Prostate gland (tissue), 2 donors: ENCODE data around the gene SHC2.

ENCODE experiments used
- POLR2AphosphoS5 ChIP-seq: sonication (generic); formaldehyde crosslinking; IDR thresholded peaks from one replicate; pipeline ENCODE4 v1.6.1; 2017; ENCODE audit warnings: antibody characterized with exemption
- TF ChIP-seq, protein P1 (sequence below), 4 experiments: fragments of 200-600 bp in 2 of 4; fragments of 450-650 bp in 2 of 4; sonication (generic) in 2 of 4; IDR thresholded peaks; 1 replicate in 3 of 4; 2 replicates in 1 of 4; pipeline ENCODE4 v1.5.1; 2016 to 2019; ENCODE audit warnings: antibody characterized with exemption in 4 of 4, mild to moderate bottlenecking in 2 of 4, moderate library complexity in 2 of 4

DNA sequence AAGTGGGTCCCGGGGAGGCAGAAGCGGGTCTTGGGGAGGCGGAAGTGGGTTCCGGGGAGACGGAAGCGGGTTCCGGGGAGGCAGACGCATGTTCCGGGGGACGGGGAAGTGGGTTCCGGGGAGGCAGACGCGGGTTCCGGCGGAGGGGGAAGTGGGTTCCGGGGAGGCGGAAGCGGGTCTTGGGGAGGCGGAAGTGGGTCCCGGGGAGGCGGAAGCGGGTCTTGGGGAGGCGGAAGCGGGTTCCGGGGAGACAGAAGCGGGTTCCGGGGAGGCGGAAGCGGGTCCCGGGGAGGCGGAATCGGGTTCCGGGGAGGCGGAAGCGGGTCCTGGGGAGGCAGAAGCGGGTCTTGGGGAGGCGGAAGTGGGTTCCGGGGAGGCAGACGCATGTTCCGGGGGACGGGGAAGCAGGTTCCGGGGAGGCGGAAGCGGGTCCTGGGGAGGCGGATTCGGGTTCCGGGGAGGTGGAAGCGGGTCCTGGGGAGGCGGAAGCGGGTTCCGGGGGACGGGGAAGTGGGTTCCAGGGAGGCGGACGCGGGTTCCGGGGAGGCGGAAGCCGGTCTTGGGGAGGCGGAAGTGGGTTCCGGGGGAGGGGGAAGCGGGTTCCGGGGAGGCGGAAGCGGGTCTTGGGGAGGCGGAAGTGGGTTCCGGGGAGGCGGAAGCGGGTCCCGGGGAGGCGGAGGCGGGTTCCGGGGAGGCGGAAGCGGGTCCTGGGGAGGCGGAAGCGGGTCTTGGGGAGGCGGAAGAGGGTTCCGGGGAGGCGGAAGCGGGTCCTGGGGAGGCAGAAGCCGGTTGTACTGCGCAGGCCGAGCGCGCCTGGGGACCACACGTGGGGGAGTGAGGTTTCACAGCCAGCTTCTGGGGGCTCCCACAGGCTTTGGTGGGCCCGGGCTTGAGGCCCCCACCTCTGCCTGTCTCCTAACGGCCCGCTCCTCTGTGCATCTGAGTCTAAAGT, 2.5 kb downstream of the SHC2 start:
- TF ChIP-seq, protein P1, sequence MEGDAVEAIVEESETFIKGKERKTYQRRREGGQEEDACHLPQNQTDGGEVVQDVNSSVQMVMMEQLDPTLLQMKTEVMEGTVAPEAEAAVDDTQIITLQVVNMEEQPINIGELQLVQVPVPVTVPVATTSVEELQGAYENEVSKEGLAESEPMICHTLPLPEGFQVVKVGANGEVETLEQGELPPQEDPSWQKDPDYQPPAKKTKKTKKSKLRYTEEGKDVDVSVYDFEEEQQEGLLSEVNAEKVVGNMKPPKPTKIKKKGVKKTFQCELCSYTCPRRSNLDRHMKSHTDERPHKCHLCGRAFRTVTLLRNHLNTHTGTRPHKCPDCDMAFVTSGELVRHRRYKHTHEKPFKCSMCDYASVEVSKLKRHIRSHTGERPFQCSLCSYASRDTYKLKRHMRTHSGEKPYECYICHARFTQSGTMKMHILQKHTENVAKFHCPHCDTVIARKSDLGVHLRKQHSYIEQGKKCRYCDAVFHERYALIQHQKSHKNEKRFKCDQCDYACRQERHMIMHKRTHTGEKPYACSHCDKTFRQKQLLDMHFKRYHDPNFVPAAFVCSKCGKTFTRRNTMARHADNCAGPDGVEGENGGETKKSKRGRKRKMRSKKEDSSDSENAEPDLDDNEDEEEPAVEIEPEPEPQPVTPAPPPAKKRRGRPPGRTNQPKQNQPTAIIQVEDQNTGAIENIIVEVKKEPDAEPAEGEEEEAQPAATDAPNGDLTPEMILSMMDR (IDR thresholded peaks at IDR 0.05): no peak
- no peak for TF ChIP-seq POLR2AphosphoS5
